Measurements from ENCODE around the gene A2ML1.

DNA sequence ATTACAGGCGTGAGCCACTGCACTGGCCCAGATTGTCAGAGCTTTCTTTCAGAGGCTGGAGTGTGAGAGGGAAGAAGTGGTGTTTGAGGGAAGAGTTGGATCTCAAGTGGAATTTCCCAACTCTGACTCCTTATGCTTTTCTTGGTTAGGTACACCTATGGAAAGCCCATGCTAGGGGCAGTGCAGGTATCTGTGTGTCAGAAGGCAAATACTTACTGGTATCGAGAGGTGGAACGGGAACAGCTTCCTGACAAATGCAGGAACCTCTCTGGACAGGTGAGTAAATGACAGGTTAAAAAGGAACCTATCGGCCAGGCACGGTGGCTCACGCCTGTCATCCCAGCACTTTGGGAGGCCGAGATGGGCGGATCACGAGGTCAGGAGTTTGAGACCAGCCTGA is 14.9 kb downstream of the A2ML1 start:
- no peak for TF ChIP-seq CTCF (IDR thresholded peaks at IDR 0.05)
- TF ChIP-seq ZFX (IDR thresholded peaks at IDR 0.05; ENCODE audit: borderline replicate concordance): no peak
